Liver (tissue), 3 donors: Measurements from ENCODE around the gene ZDHHC5.

Experiments
- CTCF ChIP-seq: fragments of 150-350 bp; IDR thresholded peaks from 2 replicates; pipeline ENCODE4 v1.5.1; 2017; ENCODE audit warnings: improper control_type of control experiment, low read depth, low read length; ENCODE audit not compliant: missing input control
- EGR1 ChIP-seq, 2 donors: IDR thresholded peaks; 2 replicates each; pipeline ENCODE4 v1.6.1; 2016 to 2018; ENCODE audit warnings: antibody characterized with exemption in 2 of 2, low read depth in 2 of 2
- donor health status: healthy.
- donor health status: healthy.

- TF ChIP-seq EGR1 (IDR thresholded peaks at IDR 0.05; ENCODE audit: low read depth in 2 of 2) (no peak), CTCF (no peak)
Observed at GRCh38 chr11:57634311-57634710, 33.6 kb upstream of the ZDHHC5 start.
